T47D (cell line): ENCODE data around the gene ENKUR.
"Not testable (repeated sequence)": the region's sequence is repeated elsewhere in the genome, so short reads cannot be mapped to it uniquely, and the experiment has no call there.

Experiments used
- DNase-seq, 2 experiments: peaks; one replicate each; pipeline versions ENCODE4 v3.0.0 to v3.0.0-alpha.2; 2011 to 2012; ENCODE audit warnings: low read depth in 1 of 2, low spot score in 1 of 2
- JUND ChIP-seq: IDR thresholded peaks from 2 replicates; pipeline ENCODE4 v1.6.1; 2012; ENCODE audit warnings: low read depth
- in situ Hi-C: cut with HindIII; loops from 2 replicates; pipeline ENCODE4 v1.10.0; 2016; ENCODE audit warnings: low sequenced_read_pairs, low pct_unique_long_range_greater_than_20kb

Gene ENKUR

DNA sequence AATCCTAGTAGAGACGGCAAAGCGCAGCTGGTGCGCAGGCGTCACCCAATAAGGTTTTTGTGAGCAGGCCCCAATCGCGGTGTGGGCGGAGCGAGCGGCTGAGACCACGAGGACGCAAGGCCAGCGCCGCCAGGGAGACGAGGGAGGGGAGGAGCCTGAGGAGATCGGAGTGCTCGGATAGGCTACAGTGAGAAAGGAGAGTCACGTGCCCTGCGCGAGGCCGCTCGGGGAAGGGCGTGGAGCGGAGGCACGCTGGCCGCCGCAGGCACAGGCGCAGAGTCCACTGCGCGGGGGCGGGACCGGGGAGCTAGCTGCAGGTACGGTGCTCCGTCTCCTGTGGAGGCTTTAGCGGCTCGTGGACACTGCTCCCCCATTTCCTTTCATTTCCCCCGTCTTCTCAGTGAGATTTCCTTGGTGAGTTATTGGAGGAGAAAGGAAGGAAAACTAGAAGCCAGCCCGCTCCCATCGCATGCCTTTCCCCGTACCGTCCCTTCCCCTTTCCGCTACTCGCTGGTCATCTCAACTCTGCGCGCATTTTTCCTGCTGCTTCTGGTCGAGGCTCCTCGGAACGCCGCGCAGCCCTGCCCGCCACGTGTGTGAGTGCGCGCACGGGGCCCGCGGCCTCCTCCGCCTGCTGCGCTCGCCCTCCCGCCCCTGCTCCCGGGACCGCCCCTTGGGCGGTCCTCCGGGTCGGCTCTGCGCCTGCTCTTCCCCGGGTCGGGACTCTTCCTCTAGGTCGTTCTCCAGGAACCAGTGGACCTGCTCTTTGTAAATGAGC is 607 bp upstream of the ENKUR start, which contains the start of gene THNSL1:
TSS of gene THNSL1 (plus strand) at position 237 of the 778 bp plus-strand sequence. CDS start 6,612 bp downstream, outside the sequence.
- TF ChIP-seq JUND = no peak
- DNase-seq = peak; percentile 85 to 98
- in situ Hi-C loops = no loop called here

GRCh38 chr10:25014579-25014978 is 1.4 kb downstream of the ENKUR start:
- in situ Hi-C loops = no loop called here

GRCh38 chr10:25011591-25011990 is 4.4 kb downstream of the ENKUR start:
- DNase-seq, in situ Hi-C loops: not testable (repeated sequence)

More at GRCh38 chr10:25014579-25014978, 1.4 kb downstream of the ENKUR start:
- DNase-seq = no peak
- TF ChIP-seq JUND = no peak

- in situ Hi-C loops = no loop called here
- DNase-seq = no peak
- no peak for TF ChIP-seq JUND
Measured at GRCh38 chr10:24998044-24998443, 17.9 kb downstream of the ENKUR start.

DNA sequence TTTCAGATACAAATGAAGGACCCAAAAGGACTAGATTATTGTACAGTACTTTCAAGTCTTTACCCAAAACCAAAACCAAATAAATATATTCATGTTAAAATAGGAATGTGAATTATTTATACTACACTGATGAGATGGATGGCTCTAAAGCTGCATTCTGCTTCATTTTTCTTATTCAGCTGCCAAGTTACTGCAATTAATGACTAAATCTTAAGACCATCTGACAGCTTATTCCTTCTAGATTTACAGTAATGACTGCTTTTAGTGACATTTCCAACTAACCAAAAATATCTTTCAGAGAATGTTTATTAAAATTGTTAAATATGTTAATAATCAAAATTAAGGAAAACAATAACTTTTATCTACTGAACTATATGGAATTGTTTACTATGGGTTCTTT is 20.9 kb downstream of the ENKUR start:
- TF ChIP-seq JUND = no peak
- in situ Hi-C loops = no loop called here
- no peak for DNase-seq

GRCh38 chr10:24993237-24993958 is 22.6 kb downstream of the ENKUR start:
- no peak for DNase-seq
- TF ChIP-seq JUND = no peak
- in situ Hi-C loops = no loop called here

DNA sequence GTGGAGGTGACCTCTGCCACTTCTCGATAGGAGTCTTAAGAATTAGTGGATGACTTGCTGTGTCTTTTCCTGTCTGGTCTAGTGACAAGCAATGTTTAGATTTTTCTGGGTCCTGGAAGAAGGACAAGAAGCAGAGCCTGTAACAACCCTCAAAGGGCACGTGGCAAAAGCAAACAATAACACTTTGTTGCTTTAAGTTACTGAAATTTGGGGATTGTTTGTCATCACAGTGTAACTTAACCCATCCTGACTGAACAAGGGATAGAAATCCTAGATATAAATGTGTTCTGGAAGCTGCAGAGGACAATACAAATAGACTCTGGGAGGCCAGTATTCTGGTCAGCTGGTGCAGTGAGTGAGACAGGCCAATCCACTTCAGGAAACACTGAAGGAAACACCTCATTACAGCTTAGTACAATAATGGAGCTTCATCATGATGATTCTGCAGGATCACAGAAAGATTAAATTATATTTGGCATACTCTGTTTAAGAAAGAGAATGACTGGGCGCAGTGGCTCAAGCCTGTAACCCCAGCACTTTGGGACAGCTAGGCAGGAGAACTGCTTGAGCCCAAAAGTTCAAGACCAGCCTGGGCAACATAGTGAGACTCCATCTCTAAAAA is 23.3 kb downstream of the ENKUR start:
- no peak for TF ChIP-seq JUND
- in situ Hi-C loops = no loop called here
- DNase-seq = no peak

DNA sequence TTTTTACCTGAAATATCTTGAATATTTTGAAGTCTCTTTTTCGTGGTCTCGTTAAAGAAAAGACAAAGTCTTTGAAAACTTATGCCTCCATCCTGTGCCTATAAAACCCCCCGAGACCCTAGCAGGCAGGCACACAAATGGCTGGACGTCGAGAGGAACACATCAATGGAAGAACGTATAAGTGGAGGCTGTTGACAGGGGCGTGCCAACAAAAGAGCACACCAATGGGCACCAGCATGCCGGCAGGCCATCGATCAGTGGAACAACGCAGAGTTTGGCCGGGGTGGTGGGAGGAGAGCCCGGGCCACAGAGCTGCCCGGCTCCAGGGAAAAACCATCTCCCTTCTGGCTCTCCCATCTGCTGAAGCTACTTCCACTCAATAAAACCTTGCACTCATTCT is 24.7 kb downstream of the ENKUR start:
- DNase-seq = no peak
- in situ Hi-C loops = no loop called here
- TF ChIP-seq JUND = no peak

DNA sequence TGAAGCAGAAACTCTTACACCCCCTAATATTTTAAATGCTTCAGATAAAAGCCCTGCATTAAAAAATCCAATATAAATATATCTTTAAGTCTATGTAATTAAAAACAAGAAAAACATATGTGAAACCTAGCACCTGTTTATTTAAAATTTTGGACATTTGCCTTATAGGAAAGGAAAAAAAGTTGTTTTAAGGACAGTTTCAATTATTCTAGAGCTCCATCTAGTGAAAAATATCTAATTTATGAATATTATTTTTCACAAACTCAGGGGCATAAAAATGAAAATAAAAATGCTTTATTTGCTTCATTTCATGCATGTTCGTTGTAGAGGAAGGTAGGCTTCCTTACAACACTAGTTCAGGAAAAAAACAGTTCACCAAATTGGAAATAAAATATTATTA is 26.1 kb downstream of the ENKUR start:
- in situ Hi-C loops = no loop called here
- no peak for TF ChIP-seq JUND
- no peak for DNase-seq

DNA sequence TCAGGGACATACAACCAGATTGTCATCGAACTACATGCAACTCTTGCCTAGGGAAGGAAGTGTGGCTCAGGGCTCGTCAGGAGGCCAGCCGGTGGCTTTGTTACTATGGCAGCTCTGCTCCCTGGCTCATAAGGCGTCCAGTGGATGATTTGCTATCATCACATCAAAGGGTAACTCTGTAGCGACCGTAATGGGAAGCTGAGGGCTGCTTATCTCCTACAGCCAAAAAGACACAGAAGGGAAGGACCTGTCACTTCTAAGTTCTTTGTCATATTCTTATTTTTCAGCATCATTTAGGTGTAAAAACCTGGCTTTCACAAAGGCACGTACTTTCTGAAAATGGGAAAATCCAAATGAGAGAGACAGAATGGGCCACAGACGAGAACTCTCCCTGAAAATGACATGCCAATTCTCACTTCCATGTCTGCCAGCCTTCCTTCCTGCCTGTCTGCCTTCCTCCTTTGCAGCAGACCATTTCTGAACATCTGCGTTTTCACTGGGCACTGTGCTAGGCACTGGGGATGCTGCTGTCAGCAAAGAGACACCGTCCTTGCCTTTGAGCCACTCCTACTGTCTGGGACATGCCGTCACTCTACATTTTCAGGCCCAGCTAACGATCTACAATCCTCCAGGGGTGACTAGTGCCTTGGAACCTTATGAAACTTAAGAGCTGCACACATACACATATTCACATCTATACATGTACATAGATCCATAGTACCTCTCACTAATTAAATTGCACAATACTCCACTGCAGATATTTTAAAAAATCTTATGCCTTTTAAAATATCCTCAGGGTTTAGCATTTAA is 26.9 kb downstream of the ENKUR start:
- in situ Hi-C loops = no loop called here
- no peak for DNase-seq
- TF ChIP-seq JUND = no peak

- TF ChIP-seq JUND = no peak
- no peak for DNase-seq
- in situ Hi-C loops = no loop called here
Measured at GRCh38 chr10:24984906-24985305, 31.1 kb downstream of the ENKUR start.

DNA sequence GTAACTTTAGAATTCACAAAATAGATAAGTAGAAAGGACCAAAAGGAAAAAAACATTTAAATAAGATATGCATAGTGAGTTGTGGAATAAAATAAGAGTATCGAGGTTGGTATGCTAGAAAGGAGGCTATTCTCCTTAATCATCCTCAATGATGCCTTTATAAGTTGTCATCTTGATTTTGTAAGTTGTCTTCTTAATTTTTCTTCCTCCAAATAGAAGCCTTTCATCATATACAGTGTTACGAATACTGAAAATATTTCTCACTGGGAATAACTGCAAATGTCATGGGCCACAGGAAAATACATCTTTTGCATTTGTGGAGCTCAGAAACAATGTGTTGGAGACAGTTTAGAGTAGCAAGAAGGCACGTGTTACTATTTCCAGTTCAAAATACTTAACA is 32.0 kb downstream of the ENKUR start:
- no peak for DNase-seq
- no peak for TF ChIP-seq JUND
- in situ Hi-C loops = no loop called here
